ENCODE results near the gene LEKR1. TPM values are rescaled to one million over a fixed set of nuclear protein-coding genes. Genes with fewer than 3 reads are reported as not detected.

The LEKR1 gene
- total and polyA plus RNA-seq, 2 of the 13 experiments (the other 11 are each of a cell fraction or from before 2014, with no cell fraction given) = 0.49 to 1.5 TPM

DNA sequence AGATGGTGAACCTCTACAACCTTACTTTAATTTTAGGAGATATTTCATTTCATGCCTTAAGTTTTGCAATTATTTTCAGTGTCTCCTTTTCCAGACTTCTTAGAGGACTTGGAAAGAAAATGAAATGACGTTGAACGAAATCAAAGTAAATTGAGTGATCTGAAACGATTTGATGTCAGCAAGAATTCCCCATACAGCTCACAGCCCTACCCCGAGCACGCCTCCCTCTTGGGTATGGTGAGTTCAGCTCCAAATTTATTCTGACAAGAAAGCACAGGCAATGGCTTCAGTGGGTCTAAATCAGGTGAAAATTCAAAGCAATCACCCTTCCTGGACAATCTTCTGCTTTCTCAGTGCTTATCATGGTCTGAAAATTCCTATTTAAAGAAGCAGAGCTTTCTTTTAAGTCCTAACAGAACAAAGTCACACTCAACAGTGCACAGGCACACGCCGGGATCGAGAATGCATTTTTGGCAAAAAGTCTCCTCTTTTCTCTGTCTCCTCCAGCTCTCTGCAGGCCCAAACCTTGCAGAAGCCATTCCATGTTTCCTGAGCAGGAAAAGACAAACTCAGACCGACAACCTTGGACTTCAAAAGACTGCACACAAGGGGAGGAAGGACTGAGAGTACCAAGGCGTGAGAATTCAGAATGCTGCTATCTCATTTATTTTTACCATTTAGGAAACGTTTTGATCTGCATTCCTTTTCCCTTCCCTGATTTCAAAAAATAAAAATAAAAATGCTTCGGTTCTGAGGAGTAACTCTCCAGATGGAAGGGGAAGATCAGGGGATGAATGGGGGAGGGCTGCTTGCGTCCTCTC lies 261.8 kb downstream of the LEKR1 start (continued):
- TF ChIP-seq, protein P1, sequence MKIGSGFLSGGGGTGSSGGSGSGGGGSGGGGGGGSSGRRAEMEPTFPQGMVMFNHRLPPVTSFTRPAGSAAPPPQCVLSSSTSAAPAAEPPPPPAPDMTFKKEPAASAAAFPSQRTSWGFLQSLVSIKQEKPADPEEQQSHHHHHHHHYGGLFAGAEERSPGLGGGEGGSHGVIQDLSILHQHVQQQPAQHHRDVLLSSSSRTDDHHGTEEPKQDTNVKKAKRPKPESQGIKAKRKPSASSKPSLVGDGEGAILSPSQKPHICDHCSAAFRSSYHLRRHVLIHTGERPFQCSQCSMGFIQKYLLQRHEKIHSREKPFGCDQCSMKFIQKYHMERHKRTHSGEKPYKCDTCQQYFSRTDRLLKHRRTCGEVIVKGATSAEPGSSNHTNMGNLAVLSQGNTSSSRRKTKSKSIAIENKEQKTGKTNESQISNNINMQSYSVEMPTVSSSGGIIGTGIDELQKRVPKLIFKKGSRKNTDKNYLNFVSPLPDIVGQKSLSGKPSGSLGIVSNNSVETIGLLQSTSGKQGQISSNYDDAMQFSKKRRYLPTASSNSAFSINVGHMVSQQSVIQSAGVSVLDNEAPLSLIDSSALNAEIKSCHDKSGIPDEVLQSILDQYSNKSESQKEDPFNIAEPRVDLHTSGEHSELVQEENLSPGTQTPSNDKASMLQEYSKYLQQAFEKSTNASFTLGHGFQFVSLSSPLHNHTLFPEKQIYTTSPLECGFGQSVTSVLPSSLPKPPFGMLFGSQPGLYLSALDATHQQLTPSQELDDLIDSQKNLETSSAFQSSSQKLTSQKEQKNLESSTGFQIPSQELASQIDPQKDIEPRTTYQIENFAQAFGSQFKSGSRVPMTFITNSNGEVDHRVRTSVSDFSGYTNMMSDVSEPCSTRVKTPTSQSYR (CRISPR knock-in tag; IDR thresholded peaks at IDR 0.05; ENCODE audit: borderline replicate concordance) = 0 out of 2 replicates have a peak, but pooled peaks have one; percentile 63
- TF ChIP-seq DMAP1 (CRISPR knock-in tag; IDR thresholded peaks at IDR 0.05) (no peak), ZKSCAN5 (CRISPR knock-in tag; IDR thresholded peaks at IDR 0.05) (no peak), ZNF350 (CRISPR knock-in tag; IDR thresholded peaks at IDR 0.05; ENCODE audit: borderline replicate concordance, low read depth) (no peak), ZNF775 (CRISPR knock-in tag; IDR thresholded peaks at IDR 0.05; ENCODE audit: borderline replicate concordance) (0 out of 2 replicates have a peak, but pooled peaks have one; percentile 13), SMAD9 (CRISPR knock-in tag; IDR thresholded peaks at IDR 0.05) (no peak), DR1 (CRISPR knock-in tag; IDR thresholded peaks at IDR 0.05) (no peak), AGO1 (IDR thresholded peaks at IDR 0.05; ENCODE audit: low read depth, low read length, poor library complexity, severe bottlenecking) (no peak), ZNF354B (CRISPR knock-in tag; IDR thresholded peaks at IDR 0.05) (no peak)
- TF ChIP-seq, protein P2, sequence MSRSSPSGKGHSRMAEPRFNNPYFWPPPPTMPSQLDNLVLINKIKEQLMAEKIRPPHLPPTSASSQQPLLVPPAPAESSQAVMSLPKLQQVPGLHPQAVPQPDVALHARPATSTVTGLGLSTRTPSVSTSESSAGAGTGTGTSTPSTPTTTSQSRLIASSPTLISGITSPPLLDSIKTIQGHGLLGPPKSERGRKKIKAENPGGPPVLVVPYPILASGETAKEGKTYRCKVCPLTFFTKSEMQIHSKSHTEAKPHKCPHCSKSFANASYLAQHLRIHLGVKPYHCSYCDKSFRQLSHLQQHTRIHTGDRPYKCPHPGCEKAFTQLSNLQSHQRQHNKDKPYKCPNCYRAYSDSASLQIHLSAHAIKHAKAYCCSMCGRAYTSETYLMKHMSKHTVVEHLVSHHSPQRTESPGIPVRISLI (CRISPR knock-in tag; IDR thresholded peaks at IDR 0.05; ENCODE audit: borderline replicate concordance) = no peak
